BJ (cell line): Measurements from ENCODE around the gene BIVM. TPM values are rescaled to one million over a fixed set of nuclear protein-coding genes. Genes with fewer than 3 reads are reported as not detected.
A peak's percentile ranks its signal among the peaks of the same experiment; 100 is the strongest.

Experiments used
- CTCF ChIA-PET: fragments of 350-600 bp; formaldehyde crosslinking; extraction: SDS; loops from one replicate; lab custom pipeline; 2021; ENCODE audit warnings: antibody characterized with exemption, inconsistent platforms; lab: Yijun Ruan, JAX
- POLR2A ChIA-PET: fragments of 300-600 bp; sonication (Branson Sonifier 250); formaldehyde crosslinking; extraction: SDS; loops from one replicate; lab custom pipeline; 2021; ENCODE audit warnings: antibody characterized with exemption; lab: Charles Lee
- DNase-seq: peaks from one replicate; pipeline ENCODE4 v3.0.0-alpha.2; 2011; ENCODE audit warnings: low read depth
- H3K27me3 ChIP-seq: 2 replicates; pipeline ENCODE4 v1.6.0; 2011; ENCODE audit warnings: low read length; ENCODE audit not compliant: control insufficient read depth, insufficient read depth
- H3K36me3 ChIP-seq: 2 replicates; pipeline ENCODE4 v1.5.1; 2011; ENCODE audit warnings: low read length; ENCODE audit not compliant: control insufficient read depth, insufficient read depth
- H3K4me3 ChIP-seq: 2 replicates; pipeline ENCODE4 v1.5.1; 2011; ENCODE audit warnings: low read depth, mild to moderate bottlenecking, control low read depth, low read length
- polyA plus RNA-seq: library from polyadenylated mRNA; depleted of rRNA; stranded (reverse); fragments of >200 nt; gene quantifications from 2 replicates; pipeline ENCODE4 v1.2.3, GENCODE V29; 2011
- TF ChIP-seq, protein P1 (sequence below): IDR thresholded peaks from 2 replicates; pipeline ENCODE4 v1.5.1; 2011; ENCODE audit warnings: low read depth, mild to moderate bottlenecking, control low read depth, inconsistent platforms, low read length, moderate library complexity; ENCODE audit not compliant: insufficient read depth

Gene BIVM
- polyA plus RNA-seq, 1 experiment, result 9.5 TPM

GRCh38 chr13:102838273-102838672 is 39.4 kb downstream of the BIVM start:
- POLR2A ChIA-PET, result no interaction called here
- DNase-seq, result no peak
- Histone ChIP-seq H3K36me3 (no peaks in the 10 kb centered on the region; the same call in none of the 2 replicates), H3K27me3 (no peaks in the 10 kb centered on the region), H3K4me3 (no peak overlapping the region)
- CTCF ChIA-PET, result interaction anchor here (0.8 kb wide), 1 partner anchor 9 kb away, joined by 4 read pairs; no protein-coding TSS in a partner anchor
- TF ChIP-seq, protein P1, sequence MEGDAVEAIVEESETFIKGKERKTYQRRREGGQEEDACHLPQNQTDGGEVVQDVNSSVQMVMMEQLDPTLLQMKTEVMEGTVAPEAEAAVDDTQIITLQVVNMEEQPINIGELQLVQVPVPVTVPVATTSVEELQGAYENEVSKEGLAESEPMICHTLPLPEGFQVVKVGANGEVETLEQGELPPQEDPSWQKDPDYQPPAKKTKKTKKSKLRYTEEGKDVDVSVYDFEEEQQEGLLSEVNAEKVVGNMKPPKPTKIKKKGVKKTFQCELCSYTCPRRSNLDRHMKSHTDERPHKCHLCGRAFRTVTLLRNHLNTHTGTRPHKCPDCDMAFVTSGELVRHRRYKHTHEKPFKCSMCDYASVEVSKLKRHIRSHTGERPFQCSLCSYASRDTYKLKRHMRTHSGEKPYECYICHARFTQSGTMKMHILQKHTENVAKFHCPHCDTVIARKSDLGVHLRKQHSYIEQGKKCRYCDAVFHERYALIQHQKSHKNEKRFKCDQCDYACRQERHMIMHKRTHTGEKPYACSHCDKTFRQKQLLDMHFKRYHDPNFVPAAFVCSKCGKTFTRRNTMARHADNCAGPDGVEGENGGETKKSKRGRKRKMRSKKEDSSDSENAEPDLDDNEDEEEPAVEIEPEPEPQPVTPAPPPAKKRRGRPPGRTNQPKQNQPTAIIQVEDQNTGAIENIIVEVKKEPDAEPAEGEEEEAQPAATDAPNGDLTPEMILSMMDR, result no peak

DNA sequence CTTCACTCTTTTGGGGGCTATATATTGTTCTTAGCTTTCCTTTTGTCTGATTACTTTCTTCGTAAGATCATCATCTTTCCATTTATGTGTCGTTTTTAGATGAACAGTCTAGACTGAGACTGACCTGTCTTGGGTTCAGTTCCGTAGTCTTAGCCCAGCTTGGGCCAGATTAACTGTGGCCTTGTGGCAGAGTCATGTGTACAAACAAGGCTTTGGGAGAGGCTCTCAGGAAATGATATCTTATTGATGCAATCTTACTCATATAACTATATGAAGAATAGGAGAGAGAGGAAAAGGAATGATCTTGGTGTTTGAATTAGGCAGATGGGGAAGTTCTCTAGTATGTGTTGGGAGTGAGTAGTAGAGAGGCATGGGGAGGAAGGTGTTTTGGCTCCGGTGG is 40.1 kb downstream of the BIVM start:
- CTCF ChIA-PET, result interaction anchor here (0.8 kb wide), 1 partner anchor 10 kb away, joined by 4 read pairs; no protein-coding TSS in a partner anchor
- TF ChIP-seq, protein P1, result no peak
- POLR2A ChIA-PET, result no interaction called here
- Histone ChIP-seq H3K4me3 (no peak overlapping the region), H3K27me3 (no peaks in the 10 kb centered on the region), H3K36me3 (no peaks in the 10 kb centered on the region; the same call in none of the 2 replicates)
- DNase-seq, result no peak

DNA sequence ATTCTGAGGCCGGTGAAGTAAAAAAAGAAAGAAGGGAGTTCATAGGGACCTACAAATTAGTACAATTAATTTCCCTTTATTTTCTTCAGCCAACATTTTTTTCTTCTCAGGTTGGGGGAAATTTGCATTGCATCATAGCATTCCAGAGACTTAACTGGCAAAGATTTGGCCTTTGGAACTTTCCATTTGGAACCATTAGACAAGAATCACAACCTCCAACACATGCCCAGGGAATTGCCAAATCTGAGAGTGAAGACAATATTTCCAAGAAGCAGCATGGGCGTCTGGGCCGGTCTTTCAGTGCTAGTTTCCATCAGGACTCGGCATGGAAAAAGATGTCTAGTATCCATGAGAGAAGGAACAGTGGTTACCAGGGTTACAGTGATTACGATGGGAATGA is 40.5 kb downstream of the BIVM start:
- no peaks in the 10 kb centered on the region; the same call in none of the 2 replicates for H3K36me3 ChIP-seq
- no peak overlapping the region for H3K4me3 ChIP-seq
- CTCF ChIA-PET, result no interaction called here
- DNase-seq, result no peak
- POLR2A ChIA-PET, result no interaction called here
- TF ChIP-seq, protein P1, result no peak
- no peaks in the 10 kb centered on the region for H3K27me3 ChIP-seq

DNA sequence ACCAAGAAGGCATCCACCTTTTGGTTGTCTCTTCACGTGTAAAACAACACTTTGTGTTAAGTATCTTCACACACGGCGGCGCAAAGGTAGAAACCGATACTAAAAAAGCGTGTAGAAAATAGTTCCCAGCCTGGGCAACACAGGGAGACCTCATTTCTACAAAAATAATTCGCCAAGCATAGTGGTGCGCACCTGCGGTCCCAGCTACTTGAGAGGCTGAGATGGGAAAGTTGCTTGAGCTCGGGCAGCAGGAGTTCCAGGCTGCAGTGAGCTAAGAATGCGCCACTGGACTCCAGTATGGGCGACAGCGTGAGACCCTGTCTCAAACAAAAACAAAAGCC is 46.3 kb downstream of the BIVM start:
- ChIA-PET CTCF (interaction anchor here (0.7 to 4.9 kb wide), 13 partner anchors 13 to 264 kb away, joined by 3 to 42 read pairs (median 3); no protein-coding TSS in a partner anchor), POLR2A (interaction anchor here (0.5 to 0.6 kb wide), 2 partner anchors 20 to 44 kb away, joined by 3 read pairs; no protein-coding TSS in a partner anchor)
- no peak for DNase-seq

DNA sequence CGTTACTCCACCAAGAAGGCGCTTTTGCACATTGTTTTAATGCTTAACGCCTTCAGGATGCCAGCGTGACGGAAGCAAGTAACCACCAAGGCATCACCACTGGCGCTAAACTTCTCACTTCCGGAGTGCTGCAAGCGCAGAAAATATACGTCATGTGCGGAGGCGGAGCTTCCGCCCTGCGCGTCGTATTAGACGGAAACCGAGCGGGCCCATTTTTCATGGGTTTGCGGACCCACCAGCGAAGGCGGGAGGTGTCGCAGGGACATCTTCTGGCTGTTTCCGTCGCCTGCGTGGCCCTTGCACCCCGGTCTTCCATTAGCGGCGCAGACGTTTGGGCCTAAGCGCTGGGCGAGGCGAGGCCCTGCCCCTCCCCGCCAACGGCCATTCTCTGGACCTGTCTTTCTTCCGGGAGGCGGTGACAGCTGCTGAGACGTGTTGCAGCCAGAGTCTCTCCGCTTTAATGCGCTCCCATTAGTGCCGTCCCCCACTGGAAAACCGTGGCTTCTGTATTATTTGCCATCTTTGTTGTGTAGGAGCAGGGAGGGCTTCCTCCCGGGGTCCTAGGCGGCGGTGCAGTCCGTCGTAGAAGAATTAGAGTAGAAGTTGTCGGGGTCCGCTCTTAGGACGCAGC is 46.8 kb downstream of the BIVM start, which contains the start of gene ERCC5:
ERCC5 (plus strand) TSS at position 403 of the 631 bp plus-strand sequence. CDS start 235 bp downstream, outside the sequence.
- ChIA-PET POLR2A (interaction anchor here (0.6 kb wide), 1 partner anchor 20 kb away, joined by 3 read pairs; no protein-coding TSS in a partner anchor), CTCF (interaction anchor here (0.7 to 4.9 kb wide), 12 partner anchors 14 to 265 kb away, joined by 3 to 42 read pairs (median 4); no protein-coding TSS in a partner anchor)
- Histone ChIP-seq H3K36me3 (no peaks in the 10 kb centered on the region; the same call in 1 of the 2 replicates), H3K4me3 (peak within 1 kb of the TSS; percentile 98), H3K27me3 (no peaks in the 10 kb centered on the region)
- DNase-seq, result peak; percentile 76
- TF ChIP-seq, protein P1, result no peak

More for the DNA sequence above, 46.3 kb downstream of the BIVM start:
- TF ChIP-seq, protein P1, result no peak
- no peaks in the 10 kb centered on the region for H3K27me3 ChIP-seq
- H3K36me3 ChIP-seq, result no peaks in the 10 kb centered on the region; the same call in 1 of the 2 replicates
- peak overlapping the region; percentile 98 for H3K4me3 ChIP-seq
